OCI-LY7 (cell line): ENCODE results near the gene KLHDC8A. TPM values are rescaled to one million over a fixed set of nuclear protein-coding genes. Genes with fewer than 3 reads are reported as not detected.

Experiments used
- BruUV-seq: library from RNA; stranded (reverse); fragments of 400-500 nt; replicated peaks from 2 replicates; lab custom pipeline; 2021; lab: Mats Ljungman, UMichigan
- CTCF ChIA-PET: fragments of 300-600 bp; sonication (Branson Sonifier 250); formaldehyde crosslinking; loops from one replicate; lab custom pipeline; 2022; ENCODE audit warnings: antibody characterized with exemption; ENCODE audit not compliant: unreplicated experiment; lab: Charles Lee
- POLR2A ChIA-PET: fragments of 300-600 bp; sonication (Branson Sonifier 250); formaldehyde crosslinking; loops from one replicate; lab custom pipeline; 2022; ENCODE audit warnings: antibody characterized with exemption; lab: Charles Lee
- DNase-seq: peaks from one replicate; pipeline ENCODE4 v3.0.0-alpha.2; 2015; ENCODE audit warnings: low spot score
- H2AFZ ChIP-seq: fragments of 200-600 bp; sonication (generic), shearing (Covaris generic); 2 replicates; pipeline ENCODE4 v1.6.1; 2014; ENCODE audit warnings: mild to moderate bottlenecking, antibody characterized with exemption, low read length, moderate library complexity
- H3K27ac ChIP-seq: fragments of 200-600 bp; sonication (generic); 2 replicates; pipeline ENCODE4 v1.5.1; 2014; ENCODE audit warnings: mixed run types, low read depth, mild to moderate bottlenecking, moderate library complexity, low read length, inconsistent platforms; ENCODE audit not compliant: poor library complexity, severe bottlenecking
- H3K36me3 ChIP-seq: fragments of 200-600 bp; sonication (generic); 2 replicates; pipeline ENCODE4 v1.6.1; 2014; ENCODE audit warnings: mild to moderate bottlenecking, antibody characterized with exemption, low read length, moderate library complexity, mixed read lengths; ENCODE audit not compliant: insufficient read depth
- H3K4me1 ChIP-seq: fragments of 200-600 bp; sonication (generic); 2 replicates; pipeline ENCODE4 v1.5.1; 2014; ENCODE audit warnings: mild to moderate bottlenecking, low read length; ENCODE audit not compliant: insufficient read depth, poor library complexity, severe bottlenecking
- H3K4me2 ChIP-seq: fragments of 200-600 bp; sonication (generic); 2 replicates; pipeline ENCODE4 v1.6.1; 2014; ENCODE audit warnings: mild to moderate bottlenecking, low read length
- H3K4me3 ChIP-seq: fragments of 200-600 bp; sonication (generic); 2 replicates; pipeline ENCODE4 v1.5.1; 2014; ENCODE audit warnings: mild to moderate bottlenecking, low read depth, low read length; ENCODE audit not compliant: poor library complexity, severe bottlenecking
- H3K79me2 ChIP-seq: fragments of 200-600 bp; sonication (generic); 2 replicates; pipeline ENCODE4 v1.6.1; 2016; ENCODE audit warnings: low read depth, mild to moderate bottlenecking, low read length, moderate library complexity, mixed read lengths; ENCODE audit not compliant: insufficient read depth
- H3K9me2 ChIP-seq: fragments of 200-600 bp; sonication (generic); 2 replicates; pipeline ENCODE4 v1.6.1; 2016; ENCODE audit warnings: mild to moderate bottlenecking, low read length, mixed read lengths; ENCODE audit not compliant: insufficient read depth
- H3K9me3 ChIP-seq: fragments of 200-600 bp; sonication (generic); 2 replicates; pipeline ENCODE4 v1.6.1; 2014; ENCODE audit warnings: mild to moderate bottlenecking, mixed run types, low read length, mixed read lengths
- H4K20me1 ChIP-seq: fragments of 200-600 bp; sonication (generic); 2 replicates; pipeline ENCODE4 v1.6.1; 2014; ENCODE audit warnings: mild to moderate bottlenecking, antibody characterized with exemption, low read length, moderate library complexity, mixed read lengths; ENCODE audit not compliant: insufficient read depth
- EZH2phosphoT487 ChIP-seq: fragments of 200-600 bp; sonication (generic); IDR thresholded peaks from 2 replicates; pipeline ENCODE4 v1.6.1; 2018; ENCODE audit warnings: low read depth, borderline replicate concordance, mild to moderate bottlenecking, mixed run types, antibody characterized with exemption, low read length, moderate library complexity, mixed read lengths
- intact Hi-C: fragments of 100-400 bp; cut with micrococcal nuclease; formaldehyde crosslinking; loops from one replicate; pipeline ENCODE4 v1.10.0; 2022; ENCODE audit not compliant: unreplicated experiment
- total RNA-seq, 2 experiments: library from RNA; depleted of rRNA in 1 of 2; stranded (reverse); fragments of >200 nt in 1 of 2; shearing (Covaris generic) in 1 of 2; gene quantifications; 2 replicates each; pipeline ENCODE4 v1.2.3, GENCODE V29; 2014 to 2022
- TF ChIP-seq, protein P1 (sequence below): fragments of 200-600 bp; sonication (generic); conservative IDR thresholded peaks from 2 replicates; pipeline ENCODE4 v1.5.1; 2014; ENCODE audit warnings: mild to moderate bottlenecking, antibody characterized with exemption, low read length, moderate library complexity, mixed read lengths

KLHDC8A gene
- total RNA-seq, 2 experiments from 2014 or later: not detected

DNA sequence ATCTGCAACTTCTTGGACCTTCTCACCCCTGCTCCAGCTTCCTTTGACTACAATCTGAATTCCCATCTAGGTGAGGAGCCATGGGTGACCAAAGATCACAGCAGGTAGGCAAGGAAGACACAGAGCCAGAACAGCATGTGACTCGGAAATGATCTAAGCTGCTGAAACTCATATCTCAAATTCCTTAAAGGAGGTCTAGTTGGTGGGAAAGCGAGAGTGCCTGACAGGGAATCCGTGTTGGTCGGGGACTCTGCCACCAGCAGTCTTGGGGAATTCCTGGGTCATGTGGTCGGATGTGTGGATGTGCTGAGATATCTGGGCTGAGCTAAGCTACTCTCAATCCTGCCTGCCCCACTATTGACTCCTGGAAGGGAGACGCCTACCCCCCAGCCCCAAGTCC, 31.9 kb downstream of the KLHDC8A start:
- no peak for DNase-seq
- H3K79me2 ChIP-seq: peaks cover 10% of the 10 kb centered on the region; the same call in 1 of the 2 replicates
- H3K27ac ChIP-seq: no peak overlapping the region
- ChIA-PET CTCF (interaction anchor here (0.5 to 4.0 kb wide), 15 partner anchors 11 to 183 kb away, joined by 3 to 60 read pairs (median 5); no protein-coding TSS in a partner anchor), POLR2A (interaction anchor here (0.6 to 15.8 kb wide), 5 partner anchors 31 to 295 kb away, joined by 3 to 162 read pairs (median 5); no protein-coding TSS in a partner anchor)
- peaks cover 26% of the 10 kb centered on the region for H3K4me1 ChIP-seq
- H4K20me1 ChIP-seq: peaks cover 3% of the 10 kb centered on the region; the same call in 1 of the 2 replicates
- no peaks in the 10 kb centered on the region for H3K36me3 ChIP-seq
- intact Hi-C loops: loop anchor here (1.0 to 5.0 kb wide), 4 partner anchors 39 to 202 kb away; partner anchors contain the start of gene RBBP5
- H3K4me3 ChIP-seq: no peak overlapping the region
- peak overlapping the region; percentile 11; the same call in 1 of the 2 replicates for H3K4me2 ChIP-seq
- no peaks in the 10 kb centered on the region for H3K9me3 ChIP-seq
- no peak for TF ChIP-seq EZH2phosphoT487
- TF ChIP-seq, protein P1, sequence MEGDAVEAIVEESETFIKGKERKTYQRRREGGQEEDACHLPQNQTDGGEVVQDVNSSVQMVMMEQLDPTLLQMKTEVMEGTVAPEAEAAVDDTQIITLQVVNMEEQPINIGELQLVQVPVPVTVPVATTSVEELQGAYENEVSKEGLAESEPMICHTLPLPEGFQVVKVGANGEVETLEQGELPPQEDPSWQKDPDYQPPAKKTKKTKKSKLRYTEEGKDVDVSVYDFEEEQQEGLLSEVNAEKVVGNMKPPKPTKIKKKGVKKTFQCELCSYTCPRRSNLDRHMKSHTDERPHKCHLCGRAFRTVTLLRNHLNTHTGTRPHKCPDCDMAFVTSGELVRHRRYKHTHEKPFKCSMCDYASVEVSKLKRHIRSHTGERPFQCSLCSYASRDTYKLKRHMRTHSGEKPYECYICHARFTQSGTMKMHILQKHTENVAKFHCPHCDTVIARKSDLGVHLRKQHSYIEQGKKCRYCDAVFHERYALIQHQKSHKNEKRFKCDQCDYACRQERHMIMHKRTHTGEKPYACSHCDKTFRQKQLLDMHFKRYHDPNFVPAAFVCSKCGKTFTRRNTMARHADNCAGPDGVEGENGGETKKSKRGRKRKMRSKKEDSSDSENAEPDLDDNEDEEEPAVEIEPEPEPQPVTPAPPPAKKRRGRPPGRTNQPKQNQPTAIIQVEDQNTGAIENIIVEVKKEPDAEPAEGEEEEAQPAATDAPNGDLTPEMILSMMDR: no peak
- no peak overlapping the region for H2AFZ ChIP-seq
- no TSS peak for BruUV-seq
- no peaks in the 10 kb centered on the region for H3K9me2 ChIP-seq

DNA sequence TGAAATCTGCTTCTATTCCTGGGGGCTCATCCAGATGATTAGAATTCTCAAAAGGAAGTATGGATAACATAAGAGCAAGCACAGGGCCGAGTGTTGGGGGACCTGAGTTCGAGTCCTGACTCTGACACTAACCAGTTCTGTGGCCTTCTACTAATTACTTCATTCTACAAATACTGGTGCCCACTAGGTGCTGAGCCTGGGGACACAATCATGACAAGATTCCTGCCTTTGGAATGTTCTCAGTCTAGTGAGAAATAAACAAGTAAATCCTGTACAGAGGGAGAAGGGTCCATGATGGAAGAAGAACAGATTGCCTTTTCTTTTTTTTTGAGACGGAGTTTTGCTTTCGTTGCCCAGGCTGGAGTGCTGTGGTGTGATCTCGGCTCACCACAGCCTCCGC, 32.9 kb downstream of the KLHDC8A start:
- H3K4me2 ChIP-seq: no peak overlapping the region
- H3K79me2 ChIP-seq: peaks cover 19% of the 10 kb centered on the region; the same call in 1 of the 2 replicates
- H2AFZ ChIP-seq: no peak overlapping the region
- peaks cover 4% of the 10 kb centered on the region; the same call in 1 of the 2 replicates for H4K20me1 ChIP-seq
- H3K36me3 ChIP-seq: no peaks in the 10 kb centered on the region
- ChIA-PET POLR2A (interaction anchor here (1.1 to 15.8 kb wide), 3 partner anchors 10 to 50 kb away, joined by 5 to 162 read pairs (median 30); no protein-coding TSS in a partner anchor), CTCF (interaction anchor here (0.9 to 4.0 kb wide), 5 partner anchors 37 to 52 kb away, joined by 4 to 60 read pairs (median 11); no protein-coding TSS in a partner anchor)
- BruUV-seq: no TSS peak
- H3K9me2 ChIP-seq: no peaks in the 10 kb centered on the region
- no peak for TF ChIP-seq EZH2phosphoT487
- TF ChIP-seq, protein P1: no peak
- H3K4me1 ChIP-seq: peaks cover 36% of the 10 kb centered on the region
- H3K9me3 ChIP-seq: no peaks in the 10 kb centered on the region
- no peak for DNase-seq
- H3K4me3 ChIP-seq: no peak overlapping the region
- H3K27ac ChIP-seq: no peak overlapping the region
- intact Hi-C loops: loop anchor here (2.0 kb wide), 1 partner anchor 95 kb away; no protein-coding TSS in a partner anchor

DNA sequence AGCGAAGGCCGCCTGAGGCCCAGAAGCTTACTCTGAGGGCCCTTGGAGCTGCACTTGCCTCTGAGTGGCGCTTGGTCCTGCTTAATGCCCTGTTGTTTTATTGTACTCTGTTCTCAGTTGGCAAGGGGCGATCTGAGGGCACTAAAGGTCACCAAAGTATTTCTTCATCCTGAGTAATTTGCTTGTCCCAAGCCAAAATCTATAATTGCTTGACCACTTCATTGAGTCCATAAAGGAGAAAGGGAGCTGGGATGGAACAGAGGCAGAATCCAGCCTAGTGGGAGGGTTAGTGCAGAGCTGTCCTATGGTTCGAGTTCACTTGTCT, 34.8 kb downstream of the KLHDC8A start:
- TF ChIP-seq EZH2phosphoT487: no peak
- TF ChIP-seq, protein P1: no peak
- DNase-seq: no peak
- Histone ChIP-seq H3K4me1 (peaks cover 55% of the 10 kb centered on the region), H4K20me1 (peaks cover 4% of the 10 kb centered on the region; the same call in 1 of the 2 replicates), H2AFZ (peak overlapping the region; percentile 47; the same call in 1 of the 2 replicates), H3K27ac (no peak overlapping the region), H3K4me2 (peak overlapping the region; percentile 94), H3K9me2 (no peaks in the 10 kb centered on the region), H3K9me3 (no peaks in the 10 kb centered on the region), H3K4me3 (peak overlapping the region; percentile 75), H3K36me3 (no peaks in the 10 kb centered on the region), H3K79me2 (peaks cover 25% of the 10 kb centered on the region; the same call in 1 of the 2 replicates)
- POLR2A ChIA-PET: interaction anchor here (1.4 to 15.8 kb wide), 2 partner anchors 36 to 48 kb away, joined by 5 to 162 read pairs; no protein-coding TSS in a partner anchor
- CTCF ChIA-PET: interaction anchor here (0.7 kb wide), 1 partner anchor 47 kb away, joined by 3 read pairs; no protein-coding TSS in a partner anchor
- BruUV-seq: no TSS peak
- intact Hi-C loops: loop anchor here (1.0 to 2.0 kb wide), 2 partner anchors 21 to 34 kb away; no protein-coding TSS in a partner anchor
